DOHH2 (cell line): ENCODE results near the gene INSIG2.

Source experiments
- H3F3A ChIP-seq: fragments of 200-600 bp; sonication (generic), shearing (Covaris generic); 2 replicates; pipeline ENCODE4 v1.6.0; 2016; ENCODE audit warnings: antibody characterized with exemption, mild to moderate bottlenecking; ENCODE audit not compliant: control insufficient read depth, insufficient read depth
- H3K27ac ChIP-seq: fragments of 200-600 bp; sonication (generic); 2 replicates; pipeline ENCODE4 v1.5.1; 2014; ENCODE audit warnings: low read depth, mild to moderate bottlenecking, low read length, moderate library complexity
- H3K27me3 ChIP-seq: fragments of 200-600 bp; sonication (generic); 2 replicates; pipeline ENCODE4 v1.6.1; 2014; ENCODE audit warnings: mild to moderate bottlenecking, low read length, mixed read lengths; ENCODE audit not compliant: control insufficient read depth
- H3K36me3 ChIP-seq: fragments of 200-600 bp; sonication (generic); 2 replicates; pipeline ENCODE4 v1.6.1; 2014; ENCODE audit warnings: mild to moderate bottlenecking, low read length, moderate library complexity, mixed read lengths; ENCODE audit not compliant: control insufficient read depth
- H3K4me1 ChIP-seq: fragments of 200-600 bp; sonication (generic); 2 replicates; pipeline ENCODE4 v1.6.1; 2014; ENCODE audit warnings: mild to moderate bottlenecking, low read length, mixed read lengths; ENCODE audit not compliant: control insufficient read depth
- H3K4me2 ChIP-seq: fragments of 200-600 bp; sonication (generic); 2 replicates; pipeline ENCODE4 v1.6.0; 2014; ENCODE audit warnings: mild to moderate bottlenecking, low read length, moderate library complexity
- H3K4me3 ChIP-seq: fragments of 200-600 bp; sonication (generic); 2 replicates; pipeline ENCODE4 v1.5.1; 2014; ENCODE audit warnings: mild to moderate bottlenecking, low read length, mixed read lengths
- H3K79me2 ChIP-seq: fragments of 200-600 bp; sonication (generic); 2 replicates; pipeline ENCODE4 v1.6.1; 2014; ENCODE audit warnings: mild to moderate bottlenecking, low read length, mixed read lengths; ENCODE audit not compliant: control insufficient read depth
- H3K9me2 ChIP-seq: fragments of 200-600 bp; sonication (generic); replicated peaks from 2 replicates; pipeline ENCODE4 v1.6.1; 2014; ENCODE audit warnings: mild to moderate bottlenecking, low read length, mixed read lengths; ENCODE audit not compliant: control insufficient read depth
- H3K9me3 ChIP-seq: fragments of 200-600 bp; sonication (generic); 2 replicates; pipeline ENCODE4 v1.6.1; 2014; ENCODE audit warnings: antibody characterized with exemption, low read length, mixed read lengths; ENCODE audit not compliant: control insufficient read depth, insufficient read depth
- H4K20me1 ChIP-seq: fragments of 200-600 bp; sonication (generic); 2 replicates; pipeline ENCODE4 v1.6.0; 2014; ENCODE audit warnings: low read depth, mild to moderate bottlenecking, antibody characterized with exemption, low read length, moderate library complexity; ENCODE audit not compliant: control insufficient read depth, insufficient read depth
- EZH2phosphoT487 ChIP-seq: fragments of 200-600 bp; sonication (generic); IDR thresholded peaks from 2 replicates; pipeline ENCODE4 v1.6.1; 2017; ENCODE audit warnings: borderline replicate concordance, mild to moderate bottlenecking, antibody characterized with exemption, low read length, moderate library complexity, mixed read lengths
- TF ChIP-seq, protein P1 (sequence below): fragments of 200-600 bp; sonication (generic); IDR thresholded peaks from one replicate; pipeline ENCODE4 v1.5.1; 2014; ENCODE audit warnings: antibody characterized with exemption, mild to moderate bottlenecking, low read depth, low read length; ENCODE audit not compliant: poor library complexity, severe bottlenecking

INSIG2 gene

DNA sequence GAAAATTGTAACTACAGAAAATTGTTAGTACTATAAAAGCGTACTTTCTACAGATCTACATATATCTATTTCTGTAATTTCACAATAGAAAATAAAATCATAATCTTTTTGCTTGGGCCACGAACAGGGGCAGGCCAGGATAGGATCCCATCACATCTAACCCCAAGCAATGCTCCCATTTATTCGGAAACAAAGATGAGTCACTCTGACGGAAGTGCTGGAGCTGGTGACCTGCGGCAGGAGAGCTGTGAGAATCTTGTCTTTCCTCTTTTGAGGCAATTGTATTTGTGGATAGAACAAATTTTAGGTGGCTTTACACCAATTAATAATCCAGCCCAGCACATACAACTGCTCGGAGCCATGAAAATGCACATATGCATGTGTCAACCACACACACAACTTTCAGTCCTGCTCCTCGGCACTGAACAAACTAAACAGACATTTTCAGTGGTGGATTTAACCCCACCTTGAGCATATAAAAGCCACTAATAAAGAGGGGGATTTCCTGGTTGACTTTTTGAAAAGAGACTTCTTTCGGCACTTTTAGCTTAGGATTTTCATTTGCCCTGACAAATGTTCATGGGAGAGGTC lies 22.3 kb upstream of the INSIG2 start:
- Histone ChIP-seq H3K4me2 (no peak overlapping the region), H3F3A (no peaks in the 10 kb centered on the region), H3K79me2 (no peaks in the 10 kb centered on the region), H3K9me2 (no peaks in the 10 kb centered on the region), H3K4me3 (no peak overlapping the region), H3K27ac (no peak overlapping the region), H3K36me3 (no peaks in the 10 kb centered on the region), H3K9me3 (no peaks in the 10 kb centered on the region), H3K27me3 (peaks cover 12% of the 10 kb centered on the region), H3K4me1 (peaks cover 7% of the 10 kb centered on the region), H4K20me1 (no peaks in the 10 kb centered on the region)
- TF ChIP-seq EZH2phosphoT487, result no peak
- TF ChIP-seq, protein P1, sequence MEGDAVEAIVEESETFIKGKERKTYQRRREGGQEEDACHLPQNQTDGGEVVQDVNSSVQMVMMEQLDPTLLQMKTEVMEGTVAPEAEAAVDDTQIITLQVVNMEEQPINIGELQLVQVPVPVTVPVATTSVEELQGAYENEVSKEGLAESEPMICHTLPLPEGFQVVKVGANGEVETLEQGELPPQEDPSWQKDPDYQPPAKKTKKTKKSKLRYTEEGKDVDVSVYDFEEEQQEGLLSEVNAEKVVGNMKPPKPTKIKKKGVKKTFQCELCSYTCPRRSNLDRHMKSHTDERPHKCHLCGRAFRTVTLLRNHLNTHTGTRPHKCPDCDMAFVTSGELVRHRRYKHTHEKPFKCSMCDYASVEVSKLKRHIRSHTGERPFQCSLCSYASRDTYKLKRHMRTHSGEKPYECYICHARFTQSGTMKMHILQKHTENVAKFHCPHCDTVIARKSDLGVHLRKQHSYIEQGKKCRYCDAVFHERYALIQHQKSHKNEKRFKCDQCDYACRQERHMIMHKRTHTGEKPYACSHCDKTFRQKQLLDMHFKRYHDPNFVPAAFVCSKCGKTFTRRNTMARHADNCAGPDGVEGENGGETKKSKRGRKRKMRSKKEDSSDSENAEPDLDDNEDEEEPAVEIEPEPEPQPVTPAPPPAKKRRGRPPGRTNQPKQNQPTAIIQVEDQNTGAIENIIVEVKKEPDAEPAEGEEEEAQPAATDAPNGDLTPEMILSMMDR, result no peak

DNA sequence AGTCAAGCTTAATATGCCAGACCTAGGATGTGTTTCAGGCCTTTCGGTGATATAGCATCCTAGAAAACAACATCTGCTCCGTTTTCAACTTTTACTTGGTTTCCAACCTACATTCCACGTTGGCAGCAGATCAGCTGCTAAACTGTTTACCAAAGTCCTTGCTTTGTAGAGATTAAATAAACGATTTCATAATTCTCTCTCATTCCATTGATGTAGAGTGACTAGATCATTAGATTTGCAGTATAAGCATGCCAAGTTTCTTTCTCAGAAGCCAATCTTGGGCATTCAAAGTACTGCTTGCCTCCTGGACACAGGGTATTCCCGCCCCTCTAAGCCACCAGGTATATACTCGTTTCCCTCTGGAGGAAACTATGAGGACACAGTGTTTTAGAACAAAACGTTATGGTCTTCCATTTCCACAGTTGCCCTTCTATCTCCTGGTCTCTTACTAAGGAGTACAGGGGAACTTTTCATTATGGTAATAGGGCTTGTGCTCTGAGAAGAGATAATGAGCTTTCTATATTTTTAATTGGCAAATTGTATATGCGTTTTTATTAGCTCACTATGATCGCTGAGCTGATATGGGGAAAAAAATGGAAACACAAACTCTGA lies 10.5 kb upstream of the INSIG2 start:
- H3F3A ChIP-seq, result no peaks in the 10 kb centered on the region

DNA sequence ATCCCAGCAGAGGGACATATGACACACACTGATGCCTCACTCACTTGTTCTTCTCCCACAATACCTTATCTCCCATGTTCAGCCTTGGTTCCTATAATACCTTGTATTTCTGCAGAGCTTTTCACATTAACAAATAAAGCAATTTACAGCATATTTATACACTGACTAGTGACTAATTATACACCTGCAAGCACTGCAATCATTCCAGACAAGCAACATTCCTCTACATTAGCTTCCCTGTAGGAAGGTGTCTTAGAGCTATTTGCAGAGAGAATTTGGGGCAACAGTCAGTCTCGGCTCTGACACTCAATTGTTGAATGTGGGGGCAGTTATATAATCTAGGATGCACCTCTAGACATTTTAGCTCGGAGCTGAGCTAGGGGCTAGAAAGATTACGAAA lies 9.5 kb upstream of the INSIG2 start:
- Histone ChIP-seq H3K4me3 (no peak overlapping the region), H3K4me2 (no peak overlapping the region), H3K27me3 (peaks cover 63% of the 10 kb centered on the region), H3K9me2 (no peaks in the 10 kb centered on the region), H3K79me2 (no peaks in the 10 kb centered on the region), H3K27ac (no peak overlapping the region), H3K36me3 (no peaks in the 10 kb centered on the region), H3K9me3 (no peaks in the 10 kb centered on the region), H4K20me1 (no peaks in the 10 kb centered on the region), H3K4me1 (peaks cover 7% of the 10 kb centered on the region), H3F3A (no peaks in the 10 kb centered on the region)
- TF ChIP-seq, protein P1, result no peak
- no peak for TF ChIP-seq EZH2phosphoT487

More for the DNA sequence above, 10.5 kb upstream of the INSIG2 start:
- Histone ChIP-seq H3K79me2 (no peaks in the 10 kb centered on the region), H3K36me3 (no peaks in the 10 kb centered on the region), H4K20me1 (no peaks in the 10 kb centered on the region), H3K27me3 (peaks cover 58% of the 10 kb centered on the region), H3K4me1 (no peaks in the 10 kb centered on the region), H3K4me3 (no peak overlapping the region), H3K9me3 (no peaks in the 10 kb centered on the region), H3K9me2 (no peaks in the 10 kb centered on the region), H3K4me2 (no peak overlapping the region), H3K27ac (no peak overlapping the region)
- no peak for TF ChIP-seq EZH2phosphoT487
- TF ChIP-seq, protein P1, result no peak
